Measurements from ENCODE around the gene TMPRSS2.

GRCh38 chr21:41521489-41522027 lies 13.6 kb upstream of the TMPRSS2 start:
- no peak for TF ChIP-seq REXO4 (CRISPR knock-in tag; IDR thresholded peaks at IDR 0.05; ENCODE audit: borderline replicate concordance)
- no peak for TF ChIP-seq RAD21 (CRISPR knock-in tag; IDR thresholded peaks at IDR 0.05)
- no peak for TF ChIP-seq HIVEP1 (CRISPR knock-in tag; IDR thresholded peaks at IDR 0.05)
- TF ChIP-seq MAZ (IDR thresholded peaks at IDR 0.05; ENCODE audit: borderline replicate concordance, low read depth, low read length), result no peak
- no peak for TF ChIP-seq MAZ (CRISPR knock-in tag; IDR thresholded peaks at IDR 0.05; ENCODE audit: low read depth)
- no peak for TF ChIP-seq POLR2A (IDR thresholded peaks at IDR 0.05; ENCODE audit: insufficient read depth in 1 of 2, low read depth in 2 of 2, low read length in 2 of 2)

Measured in HepG2 (cell line).